Measurements from ENCODE around the gene DLGAP4.

Gene DLGAP4

GRCh38 chr20:36523341-36523740 lies 217.2 kb downstream of the DLGAP4 start:
- no peaks in the 10 kb centered on the region for H3K27me3 Mint-ChIP-seq (ENCODE audit: low read depth, poor library complexity)
- no peak for TF ChIP-seq CTCF (IDR thresholded peaks at IDR 0.05)
- H3K9me3 Mint-ChIP-seq: no peaks in the 10 kb centered on the region
- H3K4me1 Mint-ChIP-seq: peaks cover 32% of the 10 kb centered on the region
- H3K27ac Mint-ChIP-seq: no peak overlapping the region
- H3K4me3 Mint-ChIP-seq: no peak overlapping the region
- peaks cover 59% of the 10 kb centered on the region for H3K36me3 Mint-ChIP-seq (ENCODE audit: low read depth)
- no peak for DNase-seq

DNA sequence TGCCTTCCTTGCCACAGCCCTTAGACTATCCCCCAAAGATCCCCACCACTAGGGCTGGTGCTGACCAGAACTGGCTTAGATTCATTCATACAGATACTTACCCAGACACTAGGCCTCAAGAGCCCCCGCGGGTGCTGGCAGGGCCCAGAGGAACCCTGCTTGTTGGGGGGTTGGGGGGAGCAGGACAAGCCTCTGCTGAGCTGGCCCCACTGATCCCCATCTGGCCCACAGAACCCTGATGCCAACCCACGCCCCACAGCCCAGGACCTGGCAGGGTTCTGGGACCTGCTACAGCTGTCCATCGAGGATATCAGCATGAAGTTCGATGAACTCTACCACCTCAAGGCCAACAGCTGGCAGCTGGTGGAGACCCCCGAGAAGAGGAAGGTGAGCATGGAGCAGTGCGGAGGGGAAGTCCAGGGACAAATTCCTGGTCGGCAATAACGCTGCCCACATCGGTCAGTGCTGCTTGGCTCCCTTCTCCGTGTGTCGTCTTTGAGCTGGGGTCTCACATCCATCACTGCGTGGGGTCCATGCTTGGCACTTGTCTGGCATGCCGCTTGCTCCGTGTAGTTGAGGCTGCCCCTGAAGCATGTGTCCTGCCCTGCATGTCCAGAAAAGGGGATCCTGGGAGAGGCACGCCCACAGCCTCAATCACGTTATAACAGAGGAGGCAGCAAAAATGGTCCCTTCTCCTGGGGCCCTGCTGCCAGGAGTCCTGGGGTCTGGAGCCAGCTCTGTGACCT lies 219.7 kb downstream of the DLGAP4 start:
- H3K4me1 Mint-ChIP-seq: peaks cover 31% of the 10 kb centered on the region
- no peaks in the 10 kb centered on the region for H3K9me3 Mint-ChIP-seq
- peak overlapping the region; percentile 96 for H3K27ac Mint-ChIP-seq
- TF ChIP-seq CTCF (IDR thresholded peaks at IDR 0.05): no peak
- peaks cover 55% of the 10 kb centered on the region for H3K36me3 Mint-ChIP-seq (ENCODE audit: low read depth)
- no peaks in the 10 kb centered on the region for H3K27me3 Mint-ChIP-seq (ENCODE audit: low read depth, poor library complexity)
- H3K4me3 Mint-ChIP-seq: no peak overlapping the region
- no peak for DNase-seq

GRCh38 chr20:36526521-36527011 lies 220.4 kb downstream of the DLGAP4 start:
- H3K4me1 Mint-ChIP-seq: peaks cover 29% of the 10 kb centered on the region
- peak overlapping the region; percentile 96 for H3K27ac Mint-ChIP-seq
- no peak for DNase-seq
- H3K36me3 Mint-ChIP-seq (ENCODE audit: low read depth): peaks cover 49% of the 10 kb centered on the region
- no peak for TF ChIP-seq CTCF (IDR thresholded peaks at IDR 0.05)
- no peaks in the 10 kb centered on the region for H3K9me3 Mint-ChIP-seq
- no peaks in the 10 kb centered on the region for H3K27me3 Mint-ChIP-seq (ENCODE audit: low read depth, poor library complexity)
- no peak overlapping the region for H3K4me3 Mint-ChIP-seq

GRCh38 chr20:36527331-36528125 lies 221.4 kb downstream of the DLGAP4 start:
- DNase-seq: no peak
- Mint-ChIP-seq H3K27ac (peak overlapping the region; percentile 96), H3K36me3 (ENCODE audit: low read depth) (peaks cover 42% of the 10 kb centered on the region), H3K9me3 (no peaks in the 10 kb centered on the region), H3K4me1 (peaks cover 19% of the 10 kb centered on the region), H3K4me3 (no peak overlapping the region), H3K27me3 (ENCODE audit: low read depth, poor library complexity) (no peaks in the 10 kb centered on the region)
- no peak for TF ChIP-seq CTCF (IDR thresholded peaks at IDR 0.05)

- no peak for DNase-seq
- H3K27ac Mint-ChIP-seq: no peak overlapping the region
- H3K4me3 Mint-ChIP-seq: no peak overlapping the region
- H3K27me3 Mint-ChIP-seq (ENCODE audit: low read depth, poor library complexity): no peaks in the 10 kb centered on the region
- TF ChIP-seq CTCF (IDR thresholded peaks at IDR 0.05): no peak
- no peaks in the 10 kb centered on the region for H3K9me3 Mint-ChIP-seq
- H3K36me3 Mint-ChIP-seq (ENCODE audit: low read depth): peaks cover 42% of the 10 kb centered on the region
- peaks cover 14% of the 10 kb centered on the region for H3K4me1 Mint-ChIP-seq
These were observed 222.2 kb downstream of the DLGAP4 start for GRCh38 chr20:36528176-36528874.
